Nephron progenitor cell (in vitro differentiated cells): Measurements from ENCODE around the gene TTLL9.
A peak's percentile ranks its signal among the peaks of the same experiment; 100 is the strongest.

Source experiments
- DNase-seq: peaks from one replicate; pipeline ENCODE4 v3.0.0; 2021
- H3K27ac Mint-ChIP-seq: 2 replicates; pipeline ENCODE4 v1.8.0; 2021; ENCODE audit warnings: mild to moderate bottlenecking, moderate library complexity, mixed read lengths
- H3K27me3 Mint-ChIP-seq: 2 replicates; pipeline ENCODE4 v1.8.0; 2021; ENCODE audit warnings: mild to moderate bottlenecking, low read depth, mixed read lengths; ENCODE audit not compliant: poor library complexity
- H3K36me3 Mint-ChIP-seq: 2 replicates; pipeline ENCODE4 v1.8.0; 2021; ENCODE audit warnings: low read depth, mixed read lengths
- H3K4me1 Mint-ChIP-seq: 2 replicates; pipeline ENCODE4 v1.8.0; 2021; ENCODE audit warnings: mixed read lengths
- H3K4me3 Mint-ChIP-seq: 2 replicates; pipeline ENCODE4 v1.8.0; 2021; ENCODE audit warnings: mild to moderate bottlenecking, moderate library complexity, mixed read lengths
- H3K9me3 Mint-ChIP-seq: 2 replicates; pipeline ENCODE4 v1.8.0; 2021; ENCODE audit warnings: mild to moderate bottlenecking, moderate library complexity, mixed read lengths
- CTCF ChIP-seq: fragments of 200-600 bp; sonication (generic); IDR thresholded peaks from 2 replicates; pipeline ENCODE4 v1.5.0; 2021; ENCODE audit warnings: antibody characterized with exemption

The TTLL9 gene

GRCh38 chr20:31844737-31845299, 25.6 kb upstream of the TTLL9 start:
- DNase-seq, result no peak
- H3K36me3 Mint-ChIP-seq, result no peaks in the 10 kb centered on the region
- H3K27ac Mint-ChIP-seq, result peak overlapping the region; percentile 51
- H3K9me3 Mint-ChIP-seq, result no peaks in the 10 kb centered on the region
- peaks cover 6% of the 10 kb centered on the region for H3K27me3 Mint-ChIP-seq
- H3K4me3 Mint-ChIP-seq, result no peak overlapping the region
- TF ChIP-seq CTCF, result no peak
- H3K4me1 Mint-ChIP-seq, result peaks cover 38% of the 10 kb centered on the region

- peaks cover 38% of the 10 kb centered on the region for H3K4me1 Mint-ChIP-seq
- no peak within 1 kb of the TSS for H3K4me3 Mint-ChIP-seq
- H3K27ac Mint-ChIP-seq, result peak within 1 kb of the TSS; percentile 51
- peaks cover 11% of the 10 kb centered on the region for H3K27me3 Mint-ChIP-seq
- H3K36me3 Mint-ChIP-seq, result no peaks in the 10 kb centered on the region
- peak; percentile 65 for DNase-seq
- H3K9me3 Mint-ChIP-seq, result no peaks in the 10 kb centered on the region
- no peak for TF ChIP-seq CTCF
Observed at GRCh38 chr20:31845300-31845863, 25.1 kb upstream of the TTLL9 start, which contains the start of gene FOXS1. Gene FOXS1 (minus strand): TSS chr20:31845604. CDS start chr20:31845542, 62 bp downstream.

GRCh38 chr20:31846793-31847138, 23.7 kb upstream of the TTLL9 start:
- no peak for TF ChIP-seq CTCF
- Mint-ChIP-seq H3K27ac (no peak overlapping the region), H3K27me3 (peaks cover 18% of the 10 kb centered on the region), H3K36me3 (no peaks in the 10 kb centered on the region), H3K4me3 (no peak overlapping the region), H3K9me3 (no peaks in the 10 kb centered on the region), H3K4me1 (peaks cover 36% of the 10 kb centered on the region)
- no peak for DNase-seq

- H3K27me3 Mint-ChIP-seq, result peaks cover 29% of the 10 kb centered on the region
- no peaks in the 10 kb centered on the region for H3K36me3 Mint-ChIP-seq
- H3K4me3 Mint-ChIP-seq, result no peak overlapping the region
- no peak overlapping the region for H3K27ac Mint-ChIP-seq
- no peaks in the 10 kb centered on the region for H3K9me3 Mint-ChIP-seq
- DNase-seq, result no peak
- peaks cover 20% of the 10 kb centered on the region for H3K4me1 Mint-ChIP-seq
- no peak for TF ChIP-seq CTCF
Observed at GRCh38 chr20:31848088-31848999, 22.1 kb upstream of the TTLL9 start.

- peaks cover 29% of the 10 kb centered on the region for H3K27me3 Mint-ChIP-seq
Observed at GRCh38 chr20:31849306-31849930, 21.0 kb upstream of the TTLL9 start.

More at GRCh38 chr20:31849306-31849930, 21.0 kb upstream of the TTLL9 start:
- H3K27ac Mint-ChIP-seq, result no peak overlapping the region
- no peaks in the 10 kb centered on the region for H3K36me3 Mint-ChIP-seq
- peaks cover 9% of the 10 kb centered on the region for H3K4me1 Mint-ChIP-seq
- H3K4me3 Mint-ChIP-seq, result no peak overlapping the region
- DNase-seq, result no peak
- no peaks in the 10 kb centered on the region for H3K9me3 Mint-ChIP-seq
- no peak for TF ChIP-seq CTCF
